Measurements from ENCODE around the gene MEGF6. TPM values are rescaled to one million over a fixed set of nuclear protein-coding genes. Genes with fewer than 3 reads are reported as not detected.

The MEGF6 gene
- total RNA-seq, 1 experiment from 2014 or later: 21.3 TPM

- Histone ChIP-seq H3T11ph (ENCODE audit: low read length) (no peak overlapping the region), H3K9me3 (ENCODE audit: control insufficient read depth, low read depth, low read length) (no peaks in the 10 kb centered on the region), H3K79me1 (ENCODE audit: insufficient read depth, low read depth, low read length, poor library complexity, severe bottlenecking) (no peaks in the 10 kb centered on the region), H3K18ac (ENCODE audit: insufficient read length, low read depth, low read length) (no peak overlapping the region), H3K23ac (ENCODE audit: insufficient read length, low read depth, low read length) (no peak overlapping the region), H2AK5ac (ENCODE audit: insufficient read length, low read length) (no peak overlapping the region), H3K23me2 (ENCODE audit: insufficient read length, low read depth, low read length, poor library complexity, severe bottlenecking) (no peaks in the 10 kb centered on the region), H3K4me2 (ENCODE audit: insufficient read depth, insufficient read length, low read length) (no peak overlapping the region), H3K56ac (ENCODE audit: insufficient read length, low read depth, low read length) (no peak overlapping the region), H3K9ac (ENCODE audit: extremely low read depth, insufficient read length, low read length) (no peak overlapping the region), H2BK20ac (ENCODE audit: low read depth, low read length, poor library complexity, severe bottlenecking) (no peak overlapping the region), H2BK15ac (ENCODE audit: low read depth, low read length) (no peak overlapping the region), H3K79me2 (ENCODE audit: insufficient read depth, low read length) (no peaks in the 10 kb centered on the region; the same call in 1 of the 2 replicates), H2BK12ac (ENCODE audit: insufficient read length, low read depth, low read length) (no peak overlapping the region), H4K91ac (ENCODE audit: insufficient read length, low read depth, low read length) (no peak overlapping the region), H2BK120ac (ENCODE audit: low read depth, low read length, poor library complexity, severe bottlenecking) (no peak overlapping the region), H4K5ac (ENCODE audit: insufficient read length, low read depth, low read length) (no peak overlapping the region), H4K8ac (replicated peaks; ENCODE audit: insufficient read length, low read depth, low read length) (no peak overlapping the region), H3K27me3 (ENCODE audit: insufficient read depth, low read length) (no peaks in the 10 kb centered on the region), H2AFZ (ENCODE audit: low read length) (no peak overlapping the region), H3K4me1 (ENCODE audit: insufficient read depth, low read length) (no peaks in the 10 kb centered on the region), H3K27ac (ENCODE audit: insufficient read length, low read depth, low read length) (no peak overlapping the region), H4K20me1 (ENCODE audit: control insufficient read depth, insufficient read depth, insufficient read length) (peaks cover 3% of the 10 kb centered on the region), H3K4ac (ENCODE audit: low read depth, low read length) (no peak overlapping the region), H3K14ac (ENCODE audit: insufficient read depth, low read length) (no peak overlapping the region), H2BK5ac (ENCODE audit: insufficient read length, low read length) (no peak overlapping the region)
- no peak overlapping the region for H3K27ac Mint-ChIP-seq
- H3K4me1 Mint-ChIP-seq: no peaks in the 10 kb centered on the region
- peaks cover 0 to 3% of the 10 kb centered on the region in 2 experiments; a peak in 3 of 5 replicates for H3K9me3 Mint-ChIP-seq
- no CpG with 5 or more reads among the region's 27 CpGs for WGBS (ENCODE audit: extremely low coverage, insufficient read length, low lambda C conversion rate)
- peaks cover 0 to 10% (median 5%) of the 10 kb centered on the region in 3 experiments; a peak in 4 of 7 replicates for H3K36me3 Mint-ChIP-seq (ENCODE audit: insufficient read depth in 1 of 3, low read depth in 3 of 3)
- no peak for TF ChIP-seq CTCF (conservative IDR thresholded peaks at IDR 0.05)
- no peaks in the 10 kb centered on the region; the same call in 1 of the 2 replicates for H3K27me3 Mint-ChIP-seq (ENCODE audit: low read depth)
- no peak for DNase-seq
- no peak overlapping the region for H3K4me3 Mint-ChIP-seq
These were observed 94.2 kb downstream of the MEGF6 start for GRCh38 chr1:3516911-3517675.
